ENCODE data around the gene LCORL.

LCORL gene

GRCh38 chr4:17894421-17894820 lies 127.1 kb downstream of the LCORL start:
- DNase-seq (ENCODE audit: low spot score): no peak
- in situ Hi-C loops (cut with MboI; ENCODE audit: low sequenced_read_pairs, unreplicated experiment): no loop called here
- TF ChIP-seq, protein P1, sequence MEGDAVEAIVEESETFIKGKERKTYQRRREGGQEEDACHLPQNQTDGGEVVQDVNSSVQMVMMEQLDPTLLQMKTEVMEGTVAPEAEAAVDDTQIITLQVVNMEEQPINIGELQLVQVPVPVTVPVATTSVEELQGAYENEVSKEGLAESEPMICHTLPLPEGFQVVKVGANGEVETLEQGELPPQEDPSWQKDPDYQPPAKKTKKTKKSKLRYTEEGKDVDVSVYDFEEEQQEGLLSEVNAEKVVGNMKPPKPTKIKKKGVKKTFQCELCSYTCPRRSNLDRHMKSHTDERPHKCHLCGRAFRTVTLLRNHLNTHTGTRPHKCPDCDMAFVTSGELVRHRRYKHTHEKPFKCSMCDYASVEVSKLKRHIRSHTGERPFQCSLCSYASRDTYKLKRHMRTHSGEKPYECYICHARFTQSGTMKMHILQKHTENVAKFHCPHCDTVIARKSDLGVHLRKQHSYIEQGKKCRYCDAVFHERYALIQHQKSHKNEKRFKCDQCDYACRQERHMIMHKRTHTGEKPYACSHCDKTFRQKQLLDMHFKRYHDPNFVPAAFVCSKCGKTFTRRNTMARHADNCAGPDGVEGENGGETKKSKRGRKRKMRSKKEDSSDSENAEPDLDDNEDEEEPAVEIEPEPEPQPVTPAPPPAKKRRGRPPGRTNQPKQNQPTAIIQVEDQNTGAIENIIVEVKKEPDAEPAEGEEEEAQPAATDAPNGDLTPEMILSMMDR (IDR thresholded peaks at IDR 0.05; ENCODE audit: borderline replicate concordance, control extremely low read depth, extremely low read depth, insufficient read depth, missing control alignments): no peak

DNA sequence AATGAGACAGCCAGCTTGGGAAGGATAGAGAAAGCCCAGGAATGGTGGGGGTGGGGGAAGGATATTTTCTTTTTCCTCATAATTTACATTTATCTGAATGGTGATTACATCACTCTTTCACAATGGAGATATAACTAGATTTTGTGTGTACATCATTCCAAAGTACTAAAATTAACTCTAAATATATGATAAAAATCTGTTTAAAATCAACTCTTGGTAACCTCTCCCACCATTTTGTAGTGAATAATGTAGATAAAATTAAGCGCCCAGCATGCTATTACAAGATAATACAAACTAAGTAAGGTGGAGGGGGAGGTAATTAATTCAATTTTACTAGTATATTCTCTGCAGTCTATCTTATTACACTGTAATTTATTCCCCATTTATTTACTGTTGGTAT lies 131.9 kb downstream of the LCORL start:
- TF ChIP-seq, protein P1 (IDR thresholded peaks at IDR 0.05; ENCODE audit: borderline replicate concordance, control extremely low read depth, extremely low read depth, insufficient read depth, missing control alignments): no peak
- in situ Hi-C loops (cut with MboI; ENCODE audit: low sequenced_read_pairs, unreplicated experiment): no loop called here
- no peak for DNase-seq (ENCODE audit: low spot score)

DNA sequence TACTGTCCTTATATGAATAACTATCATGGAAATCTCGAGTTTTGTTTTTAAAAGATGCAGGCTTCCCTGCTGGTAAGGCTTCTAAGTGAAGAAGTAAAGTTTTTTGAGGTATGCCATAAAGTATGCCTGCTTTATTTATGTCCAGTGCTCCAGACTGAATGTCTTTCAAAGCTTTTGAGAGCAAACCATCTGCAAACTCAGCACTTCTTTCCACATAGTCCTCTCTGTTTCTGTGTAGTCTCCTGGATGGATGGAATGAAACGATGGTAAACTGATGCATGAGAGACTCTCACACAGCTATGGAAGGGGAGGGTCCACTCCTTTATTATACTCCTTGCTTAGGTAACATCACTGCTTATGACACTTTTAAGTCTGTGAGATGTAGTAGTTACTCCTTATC lies 137.0 kb downstream of the LCORL start:
- no peak for DNase-seq (ENCODE audit: low spot score)
- in situ Hi-C loops (cut with MboI; ENCODE audit: low sequenced_read_pairs, unreplicated experiment): no loop called here
- TF ChIP-seq, protein P1 (IDR thresholded peaks at IDR 0.05; ENCODE audit: borderline replicate concordance, control extremely low read depth, extremely low read depth, insufficient read depth, missing control alignments): no peak

DNA sequence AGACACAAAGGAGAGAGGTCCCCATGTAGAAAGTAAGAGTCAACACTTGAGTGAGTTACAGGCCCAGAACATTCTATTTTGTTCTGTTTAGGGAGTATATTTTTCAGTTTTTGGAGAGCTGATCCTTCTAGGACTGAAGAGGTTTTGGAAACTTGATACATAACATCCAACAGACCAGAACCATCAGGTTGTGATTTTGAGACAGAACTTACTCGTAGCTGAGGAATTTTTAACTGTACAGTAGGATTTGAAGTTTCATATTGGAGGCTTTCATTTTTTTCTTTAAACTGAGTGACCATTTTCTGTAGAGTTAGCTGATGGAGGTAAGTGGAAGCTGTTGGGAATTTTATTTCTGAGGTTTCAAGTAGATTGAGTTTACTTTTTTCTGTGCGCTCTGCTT lies 137.5 kb downstream of the LCORL start:
- in situ Hi-C loops (cut with MboI; ENCODE audit: low sequenced_read_pairs, unreplicated experiment): no loop called here
- DNase-seq (ENCODE audit: low spot score): no peak
- TF ChIP-seq, protein P1 (IDR thresholded peaks at IDR 0.05; ENCODE audit: borderline replicate concordance, control extremely low read depth, extremely low read depth, insufficient read depth, missing control alignments): no peak

DNA sequence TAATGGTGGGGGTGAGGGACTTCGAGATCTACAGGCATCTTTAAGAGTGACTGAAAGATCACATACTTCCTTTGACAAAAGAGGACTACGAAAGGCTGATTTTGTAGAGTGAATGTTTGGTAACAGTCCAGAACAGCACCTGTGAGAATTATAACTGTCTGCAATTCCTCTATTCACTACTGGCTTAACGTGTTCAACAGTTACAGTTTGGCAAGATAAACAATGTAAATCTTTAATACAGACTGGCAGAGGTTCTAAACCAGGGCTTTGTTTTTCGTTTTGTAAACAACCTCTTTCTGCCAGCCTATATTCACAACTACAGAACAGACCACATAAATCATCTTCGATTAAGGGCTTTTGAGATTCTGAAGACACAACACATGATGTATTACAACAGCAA lies 143.9 kb downstream of the LCORL start:
- TF ChIP-seq, protein P1 (IDR thresholded peaks at IDR 0.05; ENCODE audit: borderline replicate concordance, control extremely low read depth, extremely low read depth, insufficient read depth, missing control alignments): no peak
- in situ Hi-C loops (cut with MboI; ENCODE audit: low sequenced_read_pairs, unreplicated experiment): no loop called here
- DNase-seq (ENCODE audit: low spot score): no peak

DNA sequence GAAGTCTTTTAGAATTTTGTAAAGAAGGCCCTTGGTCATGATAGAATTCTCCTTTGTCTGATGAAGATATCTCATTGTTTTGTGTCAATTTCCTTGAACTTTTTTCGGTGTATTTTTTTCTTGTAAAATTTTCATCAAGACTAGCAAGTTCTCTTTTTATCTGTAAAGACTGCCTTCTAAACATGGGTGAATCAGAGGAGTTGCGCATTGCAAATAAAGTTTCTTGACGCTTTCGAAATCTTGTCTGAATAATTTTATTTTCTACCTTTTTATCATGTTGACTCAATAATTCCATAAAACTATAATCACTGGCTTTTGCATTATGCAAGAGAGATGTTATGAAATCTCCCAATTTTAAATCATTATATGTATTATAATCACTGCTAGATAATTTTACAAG lies 144.6 kb downstream of the LCORL start:
- in situ Hi-C loops (cut with MboI; ENCODE audit: low sequenced_read_pairs, unreplicated experiment): no loop called here
- DNase-seq (ENCODE audit: low spot score): no peak
- TF ChIP-seq, protein P1 (IDR thresholded peaks at IDR 0.05; ENCODE audit: borderline replicate concordance, control extremely low read depth, extremely low read depth, insufficient read depth, missing control alignments): no peak

Data from GM13976 (cell line).